H9 (cell line): Measurements from ENCODE around the gene WDR88. TPM values are rescaled to one million over a fixed set of nuclear protein-coding genes. Genes with fewer than 3 reads are reported as not detected.

Experiments used
- DNase-seq: peaks from one replicate; pipeline ENCODE4 v3.0.0-alpha.2; 2017
- H2AFZ ChIP-seq: one replicate; pipeline ENCODE4 v1.6.1; 2013; ENCODE audit warnings: mild to moderate bottlenecking, low read length, control low read depth, moderate library complexity
- H2AK5ac ChIP-seq: 2 replicates; pipeline ENCODE4 v1.6.1; 2013; ENCODE audit warnings: low read length, control low read depth, mixed read lengths; ENCODE audit not compliant: insufficient read length
- H2BK120ac ChIP-seq: one replicate; pipeline ENCODE4 v1.6.1; 2013; ENCODE audit warnings: low read depth, mild to moderate bottlenecking, low read length, control low read depth, inconsistent platforms; ENCODE audit not compliant: poor library complexity, severe bottlenecking
- H2BK12ac ChIP-seq: 2 replicates; pipeline ENCODE4 v1.6.1; 2013; ENCODE audit warnings: low read length, control low read depth, mixed read lengths, low read depth; ENCODE audit not compliant: insufficient read length
- H2BK15ac ChIP-seq: 2 replicates; pipeline ENCODE4 v1.6.1; 2013; ENCODE audit warnings: low read depth, low read length, control low read depth
- H2BK20ac ChIP-seq: one replicate; pipeline ENCODE4 v1.6.1; 2013; ENCODE audit warnings: low read depth, mild to moderate bottlenecking, low read length, control low read depth, inconsistent platforms; ENCODE audit not compliant: poor library complexity, severe bottlenecking
- H2BK5ac ChIP-seq: 2 replicates; pipeline ENCODE4 v1.6.1; 2013; ENCODE audit warnings: low read length, control low read depth, mixed read lengths; ENCODE audit not compliant: insufficient read length
- H3K14ac ChIP-seq: 2 replicates; pipeline ENCODE4 v1.6.1; 2013; ENCODE audit warnings: low read length, control low read depth; ENCODE audit not compliant: insufficient read depth
- H3K18ac ChIP-seq: 2 replicates; pipeline ENCODE4 v1.6.1; 2013; ENCODE audit warnings: low read depth, mild to moderate bottlenecking, mixed read lengths, low read length, control low read depth; ENCODE audit not compliant: insufficient read length
- H3K23ac ChIP-seq: 2 replicates; pipeline ENCODE4 v1.6.1; 2013; ENCODE audit warnings: low read length, control low read depth, mixed read lengths, low read depth; ENCODE audit not compliant: insufficient read length
- H3K23me2 ChIP-seq: 2 replicates; pipeline ENCODE4 v1.6.1; 2013; ENCODE audit warnings: low read depth, mild to moderate bottlenecking, mixed read lengths, low read length, control low read depth; ENCODE audit not compliant: insufficient read length, poor library complexity, severe bottlenecking
- H3K27ac ChIP-seq: 2 replicates; pipeline ENCODE4 v1.5.1; 2013; ENCODE audit warnings: low read length, control low read depth, mixed read lengths, low read depth; ENCODE audit not compliant: insufficient read length
- H3K27me3 ChIP-seq: 2 replicates; pipeline ENCODE4 v1.6.1; 2013; ENCODE audit warnings: low read length, control low read depth, inconsistent platforms; ENCODE audit not compliant: insufficient read depth
- H3K4ac ChIP-seq: 2 replicates; pipeline ENCODE4 v1.6.1; 2013; ENCODE audit warnings: low read depth, mild to moderate bottlenecking, control low read depth, inconsistent platforms, low read length, moderate library complexity
- H3K4me1 ChIP-seq: 2 replicates; pipeline ENCODE4 v1.6.1; 2013; ENCODE audit warnings: low read length, control low read depth, inconsistent platforms; ENCODE audit not compliant: insufficient read depth
- H3K4me2 ChIP-seq: 2 replicates; pipeline ENCODE4 v1.6.1; 2013; ENCODE audit warnings: low read length, control low read depth, mixed read lengths; ENCODE audit not compliant: insufficient read length, insufficient read depth
- H3K56ac ChIP-seq: 2 replicates; pipeline ENCODE4 v1.6.1; 2013; ENCODE audit warnings: low read depth, mild to moderate bottlenecking, mixed read lengths, low read length, control low read depth; ENCODE audit not compliant: insufficient read length
- H3K79me1 ChIP-seq: 2 replicates; pipeline ENCODE4 v1.6.1; 2013; ENCODE audit warnings: low read depth, mild to moderate bottlenecking, moderate library complexity, low read length, control low read depth, inconsistent platforms; ENCODE audit not compliant: insufficient read depth, poor library complexity, severe bottlenecking
- H3K79me2 ChIP-seq: 2 replicates; pipeline ENCODE4 v1.6.1; 2013; ENCODE audit warnings: low read length, control low read depth, inconsistent platforms; ENCODE audit not compliant: insufficient read depth
- H3K9ac ChIP-seq: 2 replicates; pipeline ENCODE4 v1.6.1; 2013; ENCODE audit warnings: low read length, control low read depth, mixed read lengths; ENCODE audit not compliant: insufficient read length; ENCODE audit errors: extremely low read depth
- H3K9me3 ChIP-seq: one replicate; pipeline ENCODE4 v1.6.1; 2013; ENCODE audit warnings: low read depth, low read length, inconsistent platforms; ENCODE audit not compliant: control insufficient read depth
- H3T11ph ChIP-seq: one replicate; pipeline ENCODE4 v1.6.1; 2013; ENCODE audit warnings: mild to moderate bottlenecking, low read length, control low read depth, inconsistent platforms
- H4K20me1 ChIP-seq: one replicate; pipeline ENCODE4 v1.6.1; 2013; ENCODE audit not compliant: control insufficient read depth, insufficient read length, insufficient read depth
- H4K5ac ChIP-seq: 2 replicates; pipeline ENCODE4 v1.6.1; 2013; ENCODE audit warnings: low read depth, mild to moderate bottlenecking, mixed read lengths, low read length, control low read depth; ENCODE audit not compliant: insufficient read length
- H4K8ac ChIP-seq: replicated peaks from 2 replicates; pipeline ENCODE4 v1.6.1; 2013; ENCODE audit warnings: low read length, control low read depth, mixed read lengths, low read depth; ENCODE audit not compliant: insufficient read length
- H4K91ac ChIP-seq: 2 replicates; pipeline ENCODE4 v1.6.1; 2013; ENCODE audit warnings: low read depth, mild to moderate bottlenecking, moderate library complexity, mixed read lengths, low read length, control low read depth; ENCODE audit not compliant: insufficient read length
- H3K27ac Mint-ChIP-seq, 3 experiments: 2 replicates in 2 of 3; 3 replicates in 1 of 3; pipeline ENCODE4 v1.8.0; 2020 to 2021; ENCODE audit warnings: mixed read lengths in 3 of 3, mild to moderate bottlenecking in 1 of 3, moderate library complexity in 1 of 3
- H3K27me3 Mint-ChIP-seq: 2 replicates; pipeline ENCODE4 v1.8.0; 2021; ENCODE audit warnings: low read depth, mild to moderate bottlenecking, moderate library complexity, mixed read lengths
- H3K36me3 Mint-ChIP-seq, 3 experiments: 2 replicates in 2 of 3; 3 replicates in 1 of 3; pipeline ENCODE4 v1.8.0; 2020 to 2021; ENCODE audit warnings: low read depth in 3 of 3, mixed read lengths in 3 of 3; ENCODE audit not compliant: insufficient read depth in 1 of 3
- H3K4me1 Mint-ChIP-seq, 2 experiments: 2 replicates each; pipeline ENCODE4 v1.8.0; 2020; ENCODE audit warnings: mixed read lengths in 2 of 2
- H3K4me3 Mint-ChIP-seq, 2 experiments: 2 replicates in 1 of 2; 3 replicates in 1 of 2; pipeline ENCODE4 v1.8.0; 2020 to 2021; ENCODE audit warnings: mild to moderate bottlenecking in 2 of 2, mixed read lengths in 2 of 2, moderate library complexity in 1 of 2
- H3K9me3 Mint-ChIP-seq, 2 experiments: 2 replicates in 1 of 2; 3 replicates in 1 of 2; pipeline ENCODE4 v1.8.0; 2020; ENCODE audit warnings: mild to moderate bottlenecking in 2 of 2, mixed read lengths in 2 of 2, moderate library complexity in 1 of 2
- WGBS: extraction: QIAGEN DNeasy Blood & Tissue Kit; methylation state at CpG from one replicate; pipeline ENCODE4 v1.1.7; 2013; ENCODE audit warnings: missing lambda C conversion rate, low lambda C conversion rate, mixed read lengths; ENCODE audit not compliant: insufficient read length; ENCODE audit errors: extremely low coverage; 5-methylcytosine and 5-hydroxymethylcytosine counted together
- total RNA-seq: library from RNA; stranded (reverse); gene quantifications from 2 replicates; pipeline ENCODE4 v1.2.1, GENCODE V29; 2021
- TF ChIP-seq, protein P1 (sequence below): fragments of 200-600 bp; sonication (generic); conservative IDR thresholded peaks from 3 replicates; pipeline ENCODE4 v1.8.0; 2021; ENCODE audit warnings: antibody characterized with exemption, mild to moderate bottlenecking

WDR88 gene
- total RNA-seq, 1 experiment from 2014 or later: not detected

DNA sequence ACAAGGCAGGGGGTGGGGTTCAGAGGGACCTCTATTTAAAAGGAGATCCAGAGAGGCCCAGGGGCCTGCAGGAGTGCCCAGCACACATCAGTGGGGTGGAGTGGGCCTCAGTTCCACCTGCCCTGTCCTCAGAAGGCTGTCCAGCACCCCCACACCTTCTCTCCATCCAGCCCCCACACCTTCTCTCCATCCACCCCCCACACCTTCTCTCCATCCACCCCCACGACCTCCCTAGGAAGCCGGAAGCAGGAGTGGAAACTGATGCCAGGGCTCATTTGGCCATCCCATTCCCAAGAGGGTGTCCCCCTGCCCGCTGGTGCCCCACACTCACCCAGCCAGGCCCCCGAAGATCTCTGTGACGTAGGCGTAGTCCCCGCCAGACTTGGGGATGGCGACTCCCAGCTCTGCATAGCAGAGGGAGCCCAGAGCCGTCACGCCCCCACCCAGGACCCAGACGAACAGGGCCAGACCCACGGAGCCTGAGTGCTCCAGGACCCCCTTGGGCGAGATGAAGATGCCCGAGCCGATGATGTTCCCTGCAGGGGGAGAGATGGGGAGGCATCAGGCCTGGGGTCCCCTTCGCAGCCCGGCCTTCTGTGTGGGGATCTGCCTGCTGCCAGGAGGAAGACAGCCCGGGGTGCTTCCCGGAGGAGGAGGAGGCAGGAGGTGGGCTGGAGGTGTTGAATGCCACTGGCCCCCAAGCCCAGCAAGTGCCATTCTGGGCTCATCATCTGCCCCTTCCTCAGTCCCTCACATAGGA lies 83.7 kb downstream of the WDR88 start:
- Histone ChIP-seq H3K56ac (no peak overlapping the region), H2BK120ac (no peak overlapping the region), H3K18ac (no peak overlapping the region), H3K9ac (no peak overlapping the region), H4K20me1 (no peaks in the 10 kb centered on the region), H3T11ph (no peak overlapping the region), H3K4ac (no peak overlapping the region), H3K27me3 (no peaks in the 10 kb centered on the region), H4K8ac (no peak overlapping the region), H3K4me1 (no peaks in the 10 kb centered on the region), H4K5ac (no peak overlapping the region), H3K14ac (no peak overlapping the region), H2BK5ac (no peak overlapping the region), H2BK20ac (no peak overlapping the region), H3K79me2 (no peaks in the 10 kb centered on the region), H2BK15ac (no peak overlapping the region), H3K27ac (no peak overlapping the region), H3K23ac (no peak overlapping the region), H2AK5ac (no peak overlapping the region), H3K9me3 (no peaks in the 10 kb centered on the region), H3K4me2 (no peak overlapping the region), H4K91ac (no peak overlapping the region), H2BK12ac (no peak overlapping the region), H3K79me1 (no peaks in the 10 kb centered on the region), H3K23me2 (no peaks in the 10 kb centered on the region), H2AFZ (no peak overlapping the region)
- no peak overlapping the region for H3K4me3 Mint-ChIP-seq
- DNase-seq: no peak
- peaks cover 2% of the 10 kb centered on the region for H3K27me3 Mint-ChIP-seq
- no peaks in the 10 kb centered on the region for H3K36me3 Mint-ChIP-seq
- no CpG with 5 or more reads among the region's 19 CpGs for WGBS
- TF ChIP-seq, protein P1, sequence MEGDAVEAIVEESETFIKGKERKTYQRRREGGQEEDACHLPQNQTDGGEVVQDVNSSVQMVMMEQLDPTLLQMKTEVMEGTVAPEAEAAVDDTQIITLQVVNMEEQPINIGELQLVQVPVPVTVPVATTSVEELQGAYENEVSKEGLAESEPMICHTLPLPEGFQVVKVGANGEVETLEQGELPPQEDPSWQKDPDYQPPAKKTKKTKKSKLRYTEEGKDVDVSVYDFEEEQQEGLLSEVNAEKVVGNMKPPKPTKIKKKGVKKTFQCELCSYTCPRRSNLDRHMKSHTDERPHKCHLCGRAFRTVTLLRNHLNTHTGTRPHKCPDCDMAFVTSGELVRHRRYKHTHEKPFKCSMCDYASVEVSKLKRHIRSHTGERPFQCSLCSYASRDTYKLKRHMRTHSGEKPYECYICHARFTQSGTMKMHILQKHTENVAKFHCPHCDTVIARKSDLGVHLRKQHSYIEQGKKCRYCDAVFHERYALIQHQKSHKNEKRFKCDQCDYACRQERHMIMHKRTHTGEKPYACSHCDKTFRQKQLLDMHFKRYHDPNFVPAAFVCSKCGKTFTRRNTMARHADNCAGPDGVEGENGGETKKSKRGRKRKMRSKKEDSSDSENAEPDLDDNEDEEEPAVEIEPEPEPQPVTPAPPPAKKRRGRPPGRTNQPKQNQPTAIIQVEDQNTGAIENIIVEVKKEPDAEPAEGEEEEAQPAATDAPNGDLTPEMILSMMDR: no peak
- no peaks in the 10 kb centered on the region for H3K9me3 Mint-ChIP-seq
- H3K4me1 Mint-ChIP-seq: peaks cover 9 to 17% of the 10 kb centered on the region in 2 experiments
- peak overlapping the region in 1 of 3 experiments; percentile 11; a peak in 1 of 7 replicates for H3K27ac Mint-ChIP-seq
